Stomach smooth muscle (tissue), 2 donors: ENCODE data around the gene FLT1.

Source experiments
- H3K27ac ChIP-seq: one replicate; pipeline ENCODE4 v1.7.0; 2013; ENCODE audit warnings: mild to moderate bottlenecking, low read length, inconsistent platforms
- H3K27me3 ChIP-seq, 2 donors: one replicate each; pipeline ENCODE4 v1.7.0; 2013; ENCODE audit warnings: low read length in 2 of 2; ENCODE audit not compliant: insufficient read depth in 2 of 2, control insufficient read depth in 1 of 2
- H3K36me3 ChIP-seq, 2 donors: one replicate each; pipeline ENCODE4 v1.7.0; 2013; ENCODE audit warnings: low read length in 2 of 2; ENCODE audit not compliant: control insufficient read depth in 2 of 2, insufficient read depth in 2 of 2
- H3K4me1 ChIP-seq: one replicate; pipeline ENCODE4 v1.7.0; 2013; ENCODE audit warnings: low read length; ENCODE audit not compliant: control insufficient read depth, insufficient read depth
- H3K4me3 ChIP-seq, 2 donors: one replicate each; pipeline ENCODE4 v1.7.0; 2013; ENCODE audit warnings: low read length in 2 of 2
- H3K9ac ChIP-seq, 2 donors: one replicate each; pipeline ENCODE4 v1.7.0; 2013; ENCODE audit warnings: low read length in 2 of 2, mild to moderate bottlenecking in 1 of 2
- H3K9me3 ChIP-seq, 2 donors: one replicate each; pipeline ENCODE4 v1.7.0; 2013; ENCODE audit warnings: low read length in 2 of 2; ENCODE audit not compliant: control insufficient read depth in 2 of 2
- donor health status: healthy.
- donor health status: Pancreatic carcinoma.

The FLT1 gene

GRCh38 chr13:28344163-28344562, 150.8 kb downstream of the FLT1 start:
- Histone ChIP-seq H3K9me3 (no peaks in the 10 kb centered on the region), H3K4me1 (peaks cover 3% of the 10 kb centered on the region), H3K27me3 (no peaks in the 10 kb centered on the region), H3K4me3 (no peak overlapping the region), H3K27ac (no peak overlapping the region), H3K9ac (no peak overlapping the region), H3K36me3 (no peaks in the 10 kb centered on the region)

GRCh38 chr13:28342251-28342650, 152.7 kb downstream of the FLT1 start:
- no peak overlapping the region for H3K27ac ChIP-seq

GRCh38 chr13:28340272-28340793, 154.6 kb downstream of the FLT1 start:
- no peaks in the 10 kb centered on the region for H3K9me3 ChIP-seq
- peaks cover 8% of the 10 kb centered on the region for H3K4me1 ChIP-seq
- H3K27ac ChIP-seq, result no peak overlapping the region
- no peaks in the 10 kb centered on the region for H3K36me3 ChIP-seq
- no peak overlapping the region for H3K4me3 ChIP-seq
- no peaks in the 10 kb centered on the region for H3K27me3 ChIP-seq
- H3K9ac ChIP-seq, result no peak overlapping the region

More at GRCh38 chr13:28342251-28342650, 152.7 kb downstream of the FLT1 start:
- no peaks in the 10 kb centered on the region for H3K9me3 ChIP-seq
- no peak overlapping the region for H3K9ac ChIP-seq
- H3K4me3 ChIP-seq, result no peak overlapping the region
- H3K36me3 ChIP-seq, result no peaks in the 10 kb centered on the region
- H3K27me3 ChIP-seq, result no peaks in the 10 kb centered on the region
- peaks cover 8% of the 10 kb centered on the region for H3K4me1 ChIP-seq

- Histone ChIP-seq H3K27ac (no peak overlapping the region), H3K9me3 (no peaks in the 10 kb centered on the region), H3K4me1 (peaks cover 8% of the 10 kb centered on the region), H3K36me3 (no peaks in the 10 kb centered on the region), H3K27me3 (no peaks in the 10 kb centered on the region), H3K4me3 (no peak overlapping the region), H3K9ac (no peak overlapping the region)
These were observed 155.5 kb downstream of the FLT1 start for GRCh38 chr13:28339419-28339818.

GRCh38 chr13:28338742-28339141, 156.2 kb downstream of the FLT1 start:
- H3K36me3 ChIP-seq, result no peaks in the 10 kb centered on the region
- no peaks in the 10 kb centered on the region for H3K27me3 ChIP-seq
- no peaks in the 10 kb centered on the region for H3K9me3 ChIP-seq
- peak overlapping the region; percentile 58 for H3K27ac ChIP-seq
- H3K4me1 ChIP-seq, result peaks cover 8% of the 10 kb centered on the region
- H3K4me3 ChIP-seq, result peak overlapping the region in 1 of 2 donors; percentile 52
- no peak overlapping the region for H3K9ac ChIP-seq

GRCh38 chr13:28338006-28338574, 156.8 kb downstream of the FLT1 start:
- no peaks in the 10 kb centered on the region for H3K36me3 ChIP-seq
- H3K4me3 ChIP-seq, result peak overlapping the region in 1 of 2 donors; percentile 52

GRCh38 chr13:28337166-28338005, 157.5 kb downstream of the FLT1 start:
- Histone ChIP-seq H3K36me3 (no peaks in the 10 kb centered on the region), H3K27ac (peak overlapping the region; percentile 58), H3K4me3 (no peak overlapping the region), H3K9me3 (no peaks in the 10 kb centered on the region), H3K27me3 (no peaks in the 10 kb centered on the region), H3K9ac (no peak overlapping the region), H3K4me1 (peaks cover 8% of the 10 kb centered on the region)

More at GRCh38 chr13:28338006-28338574, 156.8 kb downstream of the FLT1 start:
- no peaks in the 10 kb centered on the region for H3K9me3 ChIP-seq
- H3K27ac ChIP-seq, result peak overlapping the region; percentile 58
- no peak overlapping the region for H3K9ac ChIP-seq
- H3K4me1 ChIP-seq, result peaks cover 8% of the 10 kb centered on the region
- no peaks in the 10 kb centered on the region for H3K27me3 ChIP-seq

GRCh38 chr13:28336193-28336657, 158.7 kb downstream of the FLT1 start:
- Histone ChIP-seq H3K4me1 (peaks cover 8% of the 10 kb centered on the region), H3K27ac (no peak overlapping the region), H3K9me3 (no peaks in the 10 kb centered on the region), H3K27me3 (no peaks in the 10 kb centered on the region), H3K9ac (no peak overlapping the region), H3K4me3 (no peak overlapping the region), H3K36me3 (no peaks in the 10 kb centered on the region)

GRCh38 chr13:28333204-28333881, 161.6 kb downstream of the FLT1 start:
- Histone ChIP-seq H3K4me1 (no peaks in the 10 kb centered on the region), H3K36me3 (no peaks in the 10 kb centered on the region), H3K4me3 (no peak overlapping the region), H3K27ac (no peak overlapping the region), H3K27me3 (no peaks in the 10 kb centered on the region), H3K9me3 (no peaks in the 10 kb centered on the region), H3K9ac (no peak overlapping the region)

- Histone ChIP-seq H3K27me3 (no peaks in the 10 kb centered on the region), H3K27ac (no peak overlapping the region), H3K4me3 (no peak overlapping the region), H3K36me3 (no peaks in the 10 kb centered on the region), H3K9me3 (no peaks in the 10 kb centered on the region), H3K4me1 (no peaks in the 10 kb centered on the region), H3K9ac (no peak overlapping the region)
These were observed 165.4 kb downstream of the FLT1 start for GRCh38 chr13:28329395-28330158.
